Brain microvascular endothelial cell (primary cell): Measurements from ENCODE around the gene PTP4A2.
"Not testable (repeated sequence)": the region's sequence is repeated elsewhere in the genome, so short reads cannot be mapped to it uniquely, and the experiment has no call there.

Experiments
- DNase-seq: peaks from one replicate; pipeline ENCODE4 v3.0.0-alpha.2; 2020
- H3K27ac ChIP-seq: fragments of 250-450 bp; sonication (Bioruptor Pico); 2 replicates; pipeline ENCODE4 v1.5.1; 2020; ENCODE audit warnings: mild to moderate bottlenecking, moderate library complexity
- H3K27me3 ChIP-seq: fragments of 250-450 bp; sonication (Bioruptor Pico); replicated peaks from 2 replicates; pipeline ENCODE4 v1.5.1; 2020; ENCODE audit warnings: mild to moderate bottlenecking
- H3K36me3 ChIP-seq: fragments of 250-450 bp; sonication (Bioruptor Pico); replicated peaks from 2 replicates; pipeline ENCODE4 v1.5.1; 2020; ENCODE audit warnings: mild to moderate bottlenecking
- H3K4me3 ChIP-seq: 2 replicates; pipeline ENCODE4 v1.5.1; 2011; ENCODE audit warnings: low read depth, mild to moderate bottlenecking, control low read depth, low read length, moderate library complexity
- CTCF ChIP-seq: IDR thresholded peaks from 2 replicates; pipeline ENCODE4 v1.5.1; 2011; ENCODE audit warnings: low read depth, mild to moderate bottlenecking, moderate library complexity, low read length, control low read depth, inconsistent platforms; ENCODE audit errors: missing control alignments
- in situ Hi-C: cut with HindIII; loops from 2 replicates; pipeline ENCODE4 v1.10.0; 2017; ENCODE audit warnings: low sequenced_read_pairs, low pct_ligation_motif_present

PTP4A2 gene

GRCh38 chr1:31954607-31955283 lies 16.6 kb upstream of the PTP4A2 start:
- in situ Hi-C loops = no loop called here
- peak; percentile 96 for DNase-seq
- Histone ChIP-seq H3K27me3 (no peaks in the 10 kb centered on the region), H3K27ac (peak overlapping the region; percentile 99), H3K36me3 (no peaks in the 10 kb centered on the region), H3K4me3 (no peak overlapping the region)
- TF ChIP-seq CTCF = no peak

- no peak for TF ChIP-seq CTCF
- in situ Hi-C loops = no loop called here
- Histone ChIP-seq H3K4me3 (no peak overlapping the region), H3K27ac (no peak overlapping the region), H3K27me3 (no peaks in the 10 kb centered on the region), H3K36me3 (no peaks in the 10 kb centered on the region)
- no peak for DNase-seq
Measured at GRCh38 chr1:31952825-31953220, 14.7 kb upstream of the PTP4A2 start.

- Histone ChIP-seq H3K36me3 (no peaks in the 10 kb centered on the region), H3K27ac (peak overlapping the region; percentile 13), H3K4me3 (no peak overlapping the region), H3K27me3 (no peaks in the 10 kb centered on the region)
- no peak for DNase-seq
- TF ChIP-seq CTCF = no peak
- in situ Hi-C loops = no loop called here
Measured at GRCh38 chr1:31951276-31951675, 13.1 kb upstream of the PTP4A2 start.

GRCh38 chr1:31949862-31950261 lies 11.7 kb upstream of the PTP4A2 start:
- no peak overlapping the region for H3K4me3 ChIP-seq
- in situ Hi-C loops = no loop called here
- H3K36me3 ChIP-seq = no peaks in the 10 kb centered on the region
- no peak for TF ChIP-seq CTCF
- no peak for DNase-seq
- H3K27ac ChIP-seq = no peak overlapping the region
- H3K27me3 ChIP-seq = no peaks in the 10 kb centered on the region

GRCh38 chr1:31945677-31946076 lies 7.5 kb upstream of the PTP4A2 start:
- H3K27ac ChIP-seq, H3K36me3 ChIP-seq, H3K4me3 ChIP-seq: not testable (repeated sequence)

GRCh38 chr1:31944205-31945089 lies 6.3 kb upstream of the PTP4A2 start:
- DNase-seq = peak; percentile 85
- H3K4me3 ChIP-seq = peak overlapping the region; percentile 41
- peak overlapping the region; percentile 96 for H3K27ac ChIP-seq
- in situ Hi-C loops = no loop called here
- no peaks in the 10 kb centered on the region for H3K36me3 ChIP-seq
- H3K27me3 ChIP-seq = no peaks in the 10 kb centered on the region
- TF ChIP-seq CTCF = no peak

More at GRCh38 chr1:31945677-31946076, 7.5 kb upstream of the PTP4A2 start:
- H3K27me3 ChIP-seq, DNase-seq, in situ Hi-C loops: not testable (repeated sequence)
